Endothelial cell of umbilical vein (primary cell): Measurements from ENCODE around the gene SHFL. TPM values are rescaled to one million over a fixed set of nuclear protein-coding genes. Genes with fewer than 3 reads are reported as not detected.

Experiments used
- BruUV-seq: library from RNA; stranded (reverse); fragments of 400-500 nt; replicated peaks from 2 replicates; lab custom pipeline; 2021; lab: Mats Ljungman, UMichigan
- CTCF ChIA-PET: fragments of 300-600, 350-600 bp; sonication (Branson Sonifier 250); formaldehyde crosslinking; loops from one replicate; lab custom pipeline; 2021; ENCODE audit warnings: antibody characterized with exemption, inconsistent platforms; lab: Charles Lee
- POLR2A ChIA-PET: fragments of 300-600, 350-600 bp; sonication (Branson Sonifier 250); formaldehyde crosslinking; loops from one replicate; lab custom pipeline; 2021; ENCODE audit warnings: antibody characterized with exemption, inconsistent platforms; lab: Charles Lee
- DNase-seq: peaks from one replicate; pipeline ENCODE4 v3.0.0-alpha.2; 2011; ENCODE audit warnings: low read depth, low spot score
- FAIRE-seq: peaks from 2 replicates; lab custom pipeline; 2011; peaks lifted over from hg19 to GRCh38; lab: Jason Lieb, UNC
- H2AFZ ChIP-seq: 2 replicates; pipeline ENCODE4 v1.6.0; 2012; ENCODE audit warnings: low read depth, low read length, control low read depth, inconsistent platforms
- H3K27ac ChIP-seq: 2 replicates; pipeline ENCODE4 v1.5.1; 2011; ENCODE audit warnings: low read depth, mild to moderate bottlenecking, control low read depth, low read length, moderate library complexity; ENCODE audit not compliant: insufficient read depth
- H3K27me3 ChIP-seq, 2 experiments: 2 replicates each; pipeline versions ENCODE4 v1.6.0 to v1.6.1; 2011; ENCODE audit warnings: low read length in 2 of 2, mixed read lengths in 1 of 2; ENCODE audit not compliant: control insufficient read depth in 2 of 2, insufficient read depth in 2 of 2
- H3K36me3 ChIP-seq, 2 experiments: 2 replicates in 1 of 2; 3 replicates in 1 of 2; pipeline ENCODE4 v1.5.1; 2011; ENCODE audit warnings: low read length in 2 of 2, mild to moderate bottlenecking in 1 of 2, moderate library complexity in 1 of 2; ENCODE audit not compliant: control insufficient read depth in 2 of 2, insufficient read depth in 2 of 2; ENCODE audit errors: extremely low read depth in 1 of 2
- H3K4me1 ChIP-seq: 3 replicates; pipeline ENCODE4 v1.5.1; 2011; ENCODE audit warnings: mild to moderate bottlenecking, low read length; ENCODE audit not compliant: control insufficient read depth, insufficient read depth; ENCODE audit errors: extremely low read depth
- H3K4me2 ChIP-seq: 2 replicates; pipeline ENCODE4 v1.6.1; 2011; ENCODE audit warnings: low read length, control low read depth, mixed read lengths; ENCODE audit not compliant: insufficient read depth
- H3K4me3 ChIP-seq, 3 experiments: fragments of 200-600 bp in 1 of 3; sonication (generic), shearing (Covaris generic) in 1 of 3; replicated peaks in 1 of 3; 2 replicates each; pipeline ENCODE4 v1.5.1; 2011 to 2016; ENCODE audit warnings: control low read depth in 3 of 3, low read length in 3 of 3, mild to moderate bottlenecking in 2 of 3, inconsistent platforms in 1 of 3, low read depth in 1 of 3, moderate library complexity in 1 of 3; ENCODE audit not compliant: insufficient read depth in 1 of 3
- H3K79me2 ChIP-seq: 2 replicates; pipeline ENCODE4 v1.6.0; 2012; ENCODE audit warnings: low read length, inconsistent platforms; ENCODE audit not compliant: control insufficient read depth, insufficient read depth
- H3K9ac ChIP-seq: replicated peaks from 2 replicates; pipeline ENCODE3; 2011; ENCODE audit warnings: low read length, control low read depth; ENCODE audit not compliant: insufficient read depth; ENCODE audit errors: extremely low read depth
- H3K9me1 ChIP-seq: replicated peaks from 3 replicates; pipeline ENCODE4 v1.6.0; 2011; ENCODE audit warnings: mild to moderate bottlenecking, low read length; ENCODE audit not compliant: control insufficient read depth, insufficient read depth; ENCODE audit errors: extremely low read depth
- H3K9me3 ChIP-seq: replicated peaks from 2 replicates; pipeline ENCODE4 v1.5.1; 2012; ENCODE audit warnings: low read length, inconsistent platforms; ENCODE audit not compliant: control insufficient read depth, insufficient read depth
- H4K20me1 ChIP-seq: replicated peaks from 2 replicates; pipeline ENCODE3; 2011; ENCODE audit warnings: mild to moderate bottlenecking, low read length; ENCODE audit not compliant: control insufficient read depth, insufficient read depth; ENCODE audit errors: extremely low read depth
- CTCF ChIP-seq, 2 donors: IDR thresholded peaks; 1 replicate in 1 of 2; 2 replicates in 1 of 2; pipeline ENCODE4 v1.5.1; 2011; ENCODE audit warnings: low read length in 2 of 2, mild to moderate bottlenecking in 2 of 2, moderate library complexity in 2 of 2, control low read depth in 1 of 2, inconsistent platforms in 1 of 2, low read depth in 1 of 2; ENCODE audit not compliant: insufficient read depth in 1 of 2; ENCODE audit errors: extremely low read depth in 1 of 2
- EZH2 ChIP-seq: IDR thresholded peaks from 2 replicates; pipeline ENCODE4 v1.6.1; 2012; ENCODE audit warnings: borderline replicate concordance, low read depth, mild to moderate bottlenecking, moderate library complexity, low read length, inconsistent platforms; ENCODE audit not compliant: severe bottlenecking
- FOS ChIP-seq: IDR thresholded peaks from 2 replicates; pipeline ENCODE4 v1.6.1; 2011; ENCODE audit warnings: mild to moderate bottlenecking, low read length, moderate library complexity, borderline replicate concordance; ENCODE audit not compliant: insufficient read depth
- GATA2 ChIP-seq: IDR thresholded peaks from 2 replicates; pipeline ENCODE4 v1.7.0; 2011; ENCODE audit warnings: low read depth, mild to moderate bottlenecking, moderate library complexity, mixed read lengths, low read length; ENCODE audit not compliant: insufficient read length, insufficient read depth
- JUN ChIP-seq: IDR thresholded peaks from 2 replicates; pipeline ENCODE4 v1.6.1; 2011; ENCODE audit warnings: borderline replicate concordance, low read depth; ENCODE audit not compliant: insufficient read length, insufficient read depth
- MAX ChIP-seq: IDR thresholded peaks from 2 replicates; pipeline ENCODE4 v1.6.1; 2011; ENCODE audit not compliant: insufficient read depth, insufficient read length
- MYC ChIP-seq: IDR thresholded peaks from one replicate; pipeline ENCODE4 v1.6.1; 2011; ENCODE audit warnings: mild to moderate bottlenecking, low read depth, low read length
- POLR2A ChIP-seq: IDR thresholded peaks from 2 replicates; pipeline ENCODE4 v1.6.1; 2012; ENCODE audit warnings: low read depth, mild to moderate bottlenecking, control low read depth, low read length
- POLR2AphosphoS5 ChIP-seq: IDR thresholded peaks from 2 replicates; pipeline ENCODE4 v1.6.1; 2012; ENCODE audit warnings: low read depth, mild to moderate bottlenecking, control low read depth, low read length, moderate library complexity; ENCODE audit not compliant: insufficient read depth
- dilution Hi-C: fragments of 300-500 bp; cut with MboI; formaldehyde crosslinking; loops from one replicate; pipeline ENCODE4 v1.15.0; 2019; ENCODE audit warnings: low sequenced_read_pairs; ENCODE audit not compliant: extremely low pct_ligation_motif_present
- intact Hi-C: fragments of 100-400 bp; cut with micrococcal nuclease; formaldehyde crosslinking; loops from one replicate; pipeline ENCODE4 v1.10.0; 2022
- polyA plus RNA-seq, 4 experiments: library from polyadenylated mRNA; depleted of rRNA in 3 of 4; stranded (reverse) in 3 of 4; unstranded in 1 of 4; fragments of >200 nt; gene quantifications; 2 replicates each; pipeline versions ENCODE4 v1.2.1 to v1.2.3, GENCODE V29; 2011 to 2012; ENCODE audit warnings: missing spikeins in 1 of 4
- total RNA-seq: library from RNA; stranded (reverse); gene quantifications from 2 replicates; pipeline ENCODE4 v1.2.3, GENCODE V29; 2021

The SHFL gene
- total and polyA plus RNA-seq, 2 donors (not counting 3 experiments of a cell fraction or from before 2014, with no cell fraction given) = 34.4 to 36.9 TPM

GRCh38 chr19:10083911-10084310, 2.2 kb upstream of the SHFL start:
- ChIA-PET CTCF (interaction anchor here (1.1 to 1.8 kb wide), 3 partner anchors 11 to 57 kb away, joined by 3 to 4 read pairs (median 4); no protein-coding TSS in a partner anchor), POLR2A (no interaction called here)
- intact Hi-C loops (no loop called here), dilution Hi-C loops (no loop called here)
- H3K27me3 ChIP-seq = no peaks in the 10 kb centered on the region
- no peaks in the 10 kb centered on the region for H3K36me3 ChIP-seq
- no peak overlapping the region for H3K4me3 ChIP-seq
- H3K4me1 ChIP-seq = peaks cover 2% of the 10 kb centered on the region
- TF ChIP-seq MYC (no peak), CTCF (IDR thresholded peaks at IDR 0.05; ENCODE audit: extremely low read depth in 1 of 2, insufficient read depth in 1 of 2, low read depth in 1 of 2, low read length in 2 of 2) (no peak), EZH2 (no peak), GATA2 (no peak), POLR2AphosphoS5 (no peak), FOS (no peak), POLR2A (no peak), JUN (no peak), MAX (no peak)
- H3K4me2 ChIP-seq = no peak overlapping the region
- no peaks in the 10 kb centered on the region for H3K79me2 ChIP-seq
- H3K9ac ChIP-seq = no peak overlapping the region
- no peaks in the 10 kb centered on the region for H3K9me3 ChIP-seq
- DNase-seq = no peak
- no peaks in the 10 kb centered on the region for H3K9me1 ChIP-seq
- H3K27ac ChIP-seq = no peak overlapping the region
- no TSS peak for BruUV-seq
- no peak for FAIRE-seq
- H4K20me1 ChIP-seq = no peaks in the 10 kb centered on the region
- no peak overlapping the region for H2AFZ ChIP-seq
